BJ (cell line): ENCODE measurements around the gene DHRS1. TPM values are rescaled to one million over a fixed set of nuclear protein-coding genes. Genes with fewer than 3 reads are reported as not detected.

Source experiments
- CTCF ChIA-PET: fragments of 350-600 bp; formaldehyde crosslinking; extraction: SDS; loops from one replicate; lab custom pipeline; 2021; ENCODE audit warnings: antibody characterized with exemption, inconsistent platforms; lab: Yijun Ruan, JAX
- POLR2A ChIA-PET: fragments of 300-600 bp; sonication (Branson Sonifier 250); formaldehyde crosslinking; extraction: SDS; loops from one replicate; lab custom pipeline; 2021; ENCODE audit warnings: antibody characterized with exemption; lab: Charles Lee
- DNase-seq: peaks from one replicate; pipeline ENCODE4 v3.0.0-alpha.2; 2011; ENCODE audit warnings: low read depth
- H3K27me3 ChIP-seq: 2 replicates; pipeline ENCODE4 v1.6.0; 2011; ENCODE audit warnings: low read length; ENCODE audit not compliant: control insufficient read depth, insufficient read depth
- H3K36me3 ChIP-seq: 2 replicates; pipeline ENCODE4 v1.5.1; 2011; ENCODE audit warnings: low read length; ENCODE audit not compliant: control insufficient read depth, insufficient read depth
- H3K4me3 ChIP-seq: 2 replicates; pipeline ENCODE4 v1.5.1; 2011; ENCODE audit warnings: low read depth, mild to moderate bottlenecking, control low read depth, low read length
- CTCF ChIP-seq: IDR thresholded peaks from 2 replicates; pipeline ENCODE4 v1.5.1; 2011; ENCODE audit warnings: low read depth, mild to moderate bottlenecking, control low read depth, inconsistent platforms, low read length, moderate library complexity; ENCODE audit not compliant: insufficient read depth
- polyA plus RNA-seq: library from polyadenylated mRNA; depleted of rRNA; stranded (reverse); fragments of >200 nt; gene quantifications from 2 replicates; pipeline ENCODE4 v1.2.3, GENCODE V29; 2011

Gene DHRS1
- polyA plus RNA-seq, 1 experiment = 57.1 TPM

- TF ChIP-seq CTCF = no peak
- Histone ChIP-seq H3K36me3 (peaks cover 1% of the 10 kb centered on the region; the same call in 1 of the 2 replicates), H3K4me3 (no peak overlapping the region), H3K27me3 (no peaks in the 10 kb centered on the region)
- ChIA-PET CTCF (interaction anchor here (2.2 to 2.8 kb wide), 2 partner anchors 12 to 42 kb away, joined by 10 to 14 read pairs; no protein-coding TSS in a partner anchor), POLR2A (no interaction called here)
- DNase-seq = no peak
Observed at GRCh38 chr14:24255438-24255837, 44.1 kb downstream of the DHRS1 start.

- TF ChIP-seq CTCF = no peak
- no peaks in the 10 kb centered on the region for H3K27me3 ChIP-seq
- ChIA-PET POLR2A (no interaction called here), CTCF (interaction anchor here (2.8 kb wide), 1 partner anchor 43 kb away, joined by 14 read pairs; no protein-coding TSS in a partner anchor)
- peaks cover 1% of the 10 kb centered on the region; the same call in 1 of the 2 replicates for H3K36me3 ChIP-seq
- DNase-seq = no peak
- no peak overlapping the region for H3K4me3 ChIP-seq
Observed at GRCh38 chr14:24254630-24255392, 44.8 kb downstream of the DHRS1 start.

GRCh38 chr14:24253936-24254335, 45.6 kb downstream of the DHRS1 start:
- H3K4me3 ChIP-seq = no peak overlapping the region
- ChIA-PET CTCF (interaction anchor here (1.1 to 4.0 kb wide), 3 partner anchors 8 to 44 kb away, joined by 4 to 28 read pairs (median 14); partner anchors contain the start of gene TINF2), POLR2A (no interaction called here)
- H3K27me3 ChIP-seq = no peaks in the 10 kb centered on the region
- DNase-seq = no peak
- peaks cover 1% of the 10 kb centered on the region; the same call in 1 of the 2 replicates for H3K36me3 ChIP-seq
- no peak for TF ChIP-seq CTCF

GRCh38 chr14:24252289-24253124, 47.1 kb downstream of the DHRS1 start:
- H3K36me3 ChIP-seq = peaks cover 1% of the 10 kb centered on the region; the same call in 1 of the 2 replicates
- CTCF ChIA-PET = interaction anchor here (0.8 to 4.0 kb wide), 10 partner anchors 10 to 80 kb away, joined by 3 to 28 read pairs (median 6); partner anchors contain the start of genes CIDEB, DHRS1, LTB4R2 and NOP9
- H3K4me3 ChIP-seq = no peak overlapping the region
- no peak for DNase-seq
- POLR2A ChIA-PET = no interaction called here
- no peak for TF ChIP-seq CTCF
- H3K27me3 ChIP-seq = no peaks in the 10 kb centered on the region
